Measurements from ENCODE around the gene ZC3HAV1L. TPM values are rescaled to one million over a fixed set of nuclear protein-coding genes. Genes with fewer than 3 reads are reported as not detected.
"Not testable (repeated sequence)": the region's sequence is repeated elsewhere in the genome, so short reads cannot be mapped to it uniquely, and the experiment has no call there.

ZC3HAV1L gene
- total RNA-seq, 2 experiments from 2014 or later: 24.9 to 25.0 TPM

DNA sequence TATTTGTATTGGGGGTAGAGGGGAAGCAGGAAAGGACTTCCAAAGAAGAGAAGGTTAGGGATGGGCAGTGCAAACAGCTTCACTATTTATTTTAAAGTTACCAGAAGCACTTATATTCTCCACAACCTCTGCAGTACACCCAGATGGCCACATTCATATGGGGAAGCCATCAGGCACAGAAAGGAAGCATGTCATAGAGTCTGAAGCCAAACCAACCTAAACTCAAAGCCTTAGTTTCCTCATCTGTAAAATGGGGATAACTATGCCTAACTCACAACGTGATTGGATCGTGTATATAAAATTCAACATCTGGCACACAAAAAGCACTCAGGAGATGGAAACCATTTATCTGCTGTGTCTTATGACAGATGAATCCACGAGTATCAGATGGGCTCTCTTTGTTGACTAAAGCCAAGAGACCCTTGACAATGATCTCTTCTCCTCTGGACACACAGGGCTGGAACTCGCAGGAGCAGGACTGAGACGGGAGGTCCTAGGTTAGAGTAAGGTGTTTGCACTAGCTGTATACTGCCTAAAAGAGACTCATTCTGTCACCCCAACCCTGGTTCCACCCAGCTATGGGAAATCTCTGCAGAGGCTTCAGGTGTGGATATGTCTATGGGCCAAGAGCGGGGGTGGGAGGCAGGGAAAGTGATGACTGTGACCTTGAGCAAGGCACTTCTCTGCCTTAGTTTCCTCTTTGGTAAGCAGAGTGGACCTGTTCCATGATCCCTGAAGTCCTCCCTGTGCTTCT is 56.4 kb downstream of the ZC3HAV1L start:
- ChIA-PET POLR2A (no interaction called here), CTCF (no interaction called here)

GRCh38 chr7:138978541-138979184 is 57.2 kb downstream of the ZC3HAV1L start:
- ChIA-PET CTCF (interaction anchor here (0.6 kb wide), 1 partner anchor 222 kb away, joined by 3 read pairs; no protein-coding TSS in a partner anchor), POLR2A (no interaction called here)

GRCh38 chr7:138976161-138976560 is 59.7 kb downstream of the ZC3HAV1L start:
- POLR2A ChIA-PET, CTCF ChIA-PET: not testable (repeated sequence)

Other genes with a start within 250 kb of the ZC3HAV1L start
- not detected for gene TMEM213, start 238.0 kb downstream of the ZC3HAV1L start, total RNA-seq
- not detected for gene ATP6V0A4, start 237.8 kb downstream of the ZC3HAV1L start, total RNA-seq
- gene KIAA1549, start 54.7 kb downstream of the ZC3HAV1L start, total RNA-seq: 1 to 10 TPM; 1.6 to 1.7 TPM
- gene ZC3HAV1, start 73.7 kb upstream of the ZC3HAV1L start, total RNA-seq: 10 to 100 TPM; 78.5 to 80.7 TPM
- 10 to 100 TPM; 10.6 to 12.8 TPM for gene UBN2, start 195.2 kb upstream of the ZC3HAV1L start, total RNA-seq

All from activated CD8-positive, alpha-beta memory T cell treated with anti-CD3 and anti-CD28 coated beads for 36 hours (primary cell).